ENCODE results near the gene CERK. TPM values are rescaled to one million over a fixed set of nuclear protein-coding genes. Genes with fewer than 3 reads are reported as not detected.

Gene CERK
- total RNA-seq, 2 donors from 2014 or later, result 44.8 to 48.0 TPM

DNA sequence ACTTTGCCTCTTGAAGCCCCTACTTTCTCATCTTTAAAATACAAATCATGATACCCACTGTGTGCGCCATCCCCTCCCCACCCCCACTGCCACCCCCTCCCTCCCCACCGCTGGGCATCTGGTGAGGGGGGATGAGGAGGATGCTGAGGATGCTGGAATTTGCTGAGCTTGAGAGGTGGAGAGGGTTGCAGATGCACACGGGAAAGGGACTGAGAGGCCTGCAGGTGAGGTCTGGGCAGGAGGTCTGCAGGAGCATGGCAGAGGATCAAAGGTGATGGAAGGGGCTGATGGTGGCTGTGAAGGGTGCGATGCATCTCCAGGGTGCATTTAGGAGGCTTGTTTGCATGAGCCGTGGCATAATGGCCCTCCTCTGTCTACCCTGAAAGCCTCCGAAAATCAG lies 16.8 kb upstream of the CERK start:
- no peak for DNase-seq (ENCODE audit: low spot score in 2 of 2)
- ATAC-seq, result no peak
- no peak overlapping the region for H3K27ac Mint-ChIP-seq
- H3K36me3 Mint-ChIP-seq, result peaks cover 0 to 21% of the 10 kb centered on the region in 2 donors
- H3K9me3 Mint-ChIP-seq, result peaks cover 5 to 10% of the 10 kb centered on the region in 2 donors

DNA sequence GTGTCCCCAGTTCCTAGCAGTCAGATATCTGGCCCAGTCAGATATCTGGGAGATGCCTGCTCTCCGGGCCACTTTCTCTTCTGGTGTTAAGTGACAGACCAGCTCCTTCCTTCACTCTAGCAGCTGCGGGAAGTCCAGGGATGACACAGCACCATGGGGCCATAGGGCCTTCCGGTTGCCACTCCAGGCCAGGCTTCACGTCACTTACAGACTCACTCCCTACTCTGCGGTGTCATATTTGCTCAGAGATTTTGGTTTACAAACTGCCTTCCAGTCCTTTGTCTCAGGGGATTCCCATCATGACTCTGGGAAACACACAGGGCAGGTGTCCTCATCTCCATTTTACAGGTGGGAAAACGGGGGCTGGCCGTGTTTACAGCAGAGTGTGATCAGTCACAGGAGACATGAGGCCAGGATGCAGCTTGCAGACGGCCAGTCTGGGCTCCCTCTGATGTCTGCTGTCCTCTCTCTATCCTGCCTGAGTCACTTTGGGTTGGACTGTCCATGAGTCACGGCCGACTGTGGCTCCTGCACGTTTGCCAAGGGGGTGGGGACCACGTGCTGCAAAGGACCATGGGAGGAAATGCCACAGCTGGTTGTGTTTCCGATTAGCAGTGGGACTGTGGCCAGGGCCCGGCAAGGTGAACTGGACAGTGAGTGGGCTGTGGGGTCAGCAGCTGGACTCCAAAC lies 16.2 kb upstream of the CERK start:
- DNase-seq (ENCODE audit: low spot score in 2 of 2) (no peak), ATAC-seq (peak; percentile 45 to 86)
- Mint-ChIP-seq H3K27ac (peak overlapping the region in 1 of 2 donors; percentile 4), H3K9me3 (peaks cover 5 to 10% of the 10 kb centered on the region in 2 donors), H3K36me3 (peaks cover 0 to 21% of the 10 kb centered on the region in 2 donors)

DNA sequence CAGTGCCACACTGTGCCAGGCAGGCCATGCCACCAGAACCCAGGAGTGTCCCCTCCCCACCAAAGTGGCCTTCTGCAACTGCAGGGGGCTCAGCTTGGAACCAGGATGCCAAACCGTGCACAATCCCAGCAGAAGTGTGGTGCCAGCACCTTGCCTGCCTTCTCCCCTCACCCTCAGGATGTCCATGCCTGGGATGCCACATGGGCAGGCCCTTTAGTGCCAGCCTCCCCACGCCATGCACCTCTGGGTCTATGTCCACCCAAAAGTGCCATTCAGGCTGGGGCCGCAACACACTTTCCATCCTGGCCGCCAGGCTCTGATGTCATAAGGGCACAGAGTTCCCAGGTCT lies 15.7 kb upstream of the CERK start:
- H3K36me3 Mint-ChIP-seq, result peaks cover 0 to 21% of the 10 kb centered on the region in 2 donors
- peak overlapping the region in 1 of 2 donors; percentile 4 for H3K27ac Mint-ChIP-seq
- H3K9me3 Mint-ChIP-seq, result peaks cover 5 to 10% of the 10 kb centered on the region in 2 donors
- no peak for DNase-seq (ENCODE audit: low spot score in 2 of 2)
- ATAC-seq, result no peak

DNA sequence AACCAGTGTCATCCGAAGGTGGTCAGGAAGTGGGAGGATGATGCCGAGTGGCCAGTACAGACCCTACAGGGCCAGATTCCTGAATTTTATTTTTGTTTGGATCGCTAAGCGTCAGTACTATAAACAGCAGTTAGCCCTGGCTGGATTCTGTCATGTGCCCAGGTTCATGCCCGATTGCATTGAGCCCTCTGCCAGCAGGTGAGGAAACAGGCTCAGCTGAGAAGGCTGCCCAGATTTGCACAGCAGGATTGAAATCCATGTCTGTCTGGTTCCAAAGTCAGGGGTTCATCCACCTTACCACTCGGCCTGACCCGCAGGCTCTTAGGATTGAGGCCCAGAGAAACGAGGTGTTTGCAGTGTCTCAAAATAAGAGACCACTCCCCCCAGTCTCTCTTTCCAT lies 15.3 kb upstream of the CERK start:
- H3K9me3 Mint-ChIP-seq, result peaks cover 5 to 10% of the 10 kb centered on the region in 2 donors
- ATAC-seq, result no peak

DNA sequence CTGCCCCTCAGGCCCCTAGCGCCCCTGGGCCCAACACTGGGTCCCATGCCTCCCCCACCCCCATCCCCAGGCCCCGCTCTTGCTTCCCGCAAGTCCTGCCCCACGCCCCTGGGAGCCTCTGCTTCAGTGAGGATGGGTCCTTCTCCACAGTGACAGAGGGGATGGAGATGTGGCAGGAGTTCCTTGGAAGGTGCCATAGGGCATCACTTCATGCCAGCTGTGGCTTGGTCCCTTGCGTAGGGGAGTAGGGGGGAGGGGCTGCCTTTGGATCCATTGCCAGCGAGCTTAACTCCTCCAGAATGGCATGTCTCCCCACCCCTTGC lies 14.9 kb upstream of the CERK start:
- Mint-ChIP-seq H3K27ac (no peak overlapping the region), H3K36me3 (peaks cover 0 to 21% of the 10 kb centered on the region in 2 donors), H3K9me3 (peaks cover 5 to 10% of the 10 kb centered on the region in 2 donors)
- DNase-seq (ENCODE audit: low spot score in 2 of 2) (no peak), ATAC-seq (no peak)

More for the DNA sequence above, 15.3 kb upstream of the CERK start:
- Mint-ChIP-seq H3K36me3 (peaks cover 0 to 21% of the 10 kb centered on the region in 2 donors), H3K27ac (no peak overlapping the region)
- DNase-seq (ENCODE audit: low spot score in 2 of 2), result no peak

DNA sequence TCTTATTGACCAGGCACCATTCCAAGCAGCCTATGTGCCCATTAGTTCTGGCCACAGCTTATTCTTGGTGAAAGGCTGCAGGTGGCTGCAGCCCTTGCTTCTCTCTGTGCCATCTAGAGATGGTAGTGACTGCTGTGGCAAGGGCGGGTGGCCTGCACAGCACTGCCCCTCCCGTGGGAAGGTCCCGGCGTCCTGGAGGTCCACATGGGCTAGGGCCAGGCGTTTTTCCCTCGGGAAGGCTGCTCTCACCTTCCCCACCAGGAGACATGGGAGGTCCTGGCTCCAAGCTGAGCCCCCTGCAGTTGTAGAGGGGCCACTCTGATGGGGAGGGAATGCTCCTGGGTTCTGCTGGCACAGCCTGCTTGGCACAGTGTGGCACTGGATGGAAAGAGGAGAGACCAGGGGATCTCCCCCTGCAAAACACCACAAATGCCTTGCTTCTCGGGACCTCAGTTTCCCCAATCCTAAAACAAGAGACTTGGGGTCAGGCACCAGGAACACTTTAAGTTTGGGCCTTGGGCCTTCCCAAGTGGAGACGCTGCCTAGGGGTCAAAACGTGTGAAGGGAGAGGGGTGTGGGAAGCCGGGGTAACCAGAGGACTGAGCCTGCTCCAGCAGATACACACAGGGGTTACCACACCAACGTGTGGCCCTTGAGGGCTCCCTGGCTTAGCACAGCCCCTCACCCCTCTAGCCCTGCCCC lies 14.4 kb upstream of the CERK start:
- DNase-seq (ENCODE audit: low spot score in 2 of 2) (no peak), ATAC-seq (no peak)
- H3K9me3 Mint-ChIP-seq, result peaks cover 5 to 10% of the 10 kb centered on the region in 2 donors

DNA sequence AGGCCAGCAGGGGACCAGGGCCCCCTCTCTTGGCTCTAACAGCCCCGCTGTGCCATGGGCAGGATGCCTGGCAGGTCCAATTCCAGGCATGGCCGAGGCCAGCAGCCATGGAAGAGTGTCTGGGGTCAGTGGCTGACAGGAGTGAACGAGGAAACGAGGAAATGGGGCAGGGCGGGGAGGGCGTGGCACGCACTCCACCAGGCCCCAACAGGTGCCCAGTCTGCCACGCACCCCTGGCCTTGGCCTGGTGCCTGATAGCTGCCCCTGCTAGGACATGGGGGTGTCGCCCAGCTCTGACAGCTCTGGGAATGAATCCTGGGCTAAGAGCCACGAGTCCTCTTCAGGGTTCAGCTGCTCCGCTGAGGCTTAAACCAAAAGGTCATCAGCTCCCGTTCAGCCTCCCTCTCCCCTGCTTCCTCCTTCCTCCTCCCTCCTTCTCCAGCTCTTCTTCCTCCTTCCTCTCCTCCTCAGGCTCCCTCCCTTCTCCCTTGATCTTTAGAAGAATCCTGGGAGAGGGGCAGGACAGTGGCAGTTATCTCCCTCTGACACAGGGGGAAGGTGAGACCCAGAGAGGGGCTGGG lies 12.9 kb upstream of the CERK start:
- no peak for ATAC-seq
- H3K27ac Mint-ChIP-seq, result peak overlapping the region; percentile 41 to 70
- no peak for DNase-seq (ENCODE audit: low spot score in 2 of 2)

More for the DNA sequence above, 14.4 kb upstream of the CERK start:
- Mint-ChIP-seq H3K36me3 (peaks cover 0 to 18% of the 10 kb centered on the region in 2 donors), H3K27ac (no peak overlapping the region)

DNA sequence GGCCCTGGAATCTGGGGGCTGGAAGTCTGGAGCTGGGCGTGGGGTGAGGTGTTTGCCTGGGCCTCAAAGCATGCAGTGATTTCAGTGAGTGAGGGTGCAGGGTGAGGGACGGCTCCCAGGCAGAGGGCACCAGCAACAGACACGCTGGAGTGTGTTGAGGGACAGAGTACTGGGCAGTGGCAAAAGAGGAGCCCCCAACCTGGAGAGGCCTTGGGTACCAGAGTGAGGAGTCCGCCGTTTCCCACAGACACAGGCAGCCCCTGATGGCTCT lies 12.4 kb upstream of the CERK start:
- H3K36me3 Mint-ChIP-seq, result no peaks in the 10 kb centered on the region
- peak overlapping the region; percentile 70 to 77 for H3K27ac Mint-ChIP-seq
- no peak for DNase-seq (ENCODE audit: low spot score in 2 of 2)
- peaks cover 0 to 3% of the 10 kb centered on the region in 2 donors for H3K9me3 Mint-ChIP-seq
- no peak for ATAC-seq

More for the DNA sequence above, 12.9 kb upstream of the CERK start:
- peaks cover 0 to 3% of the 10 kb centered on the region in 2 donors for H3K36me3 Mint-ChIP-seq
- peaks cover 0 to 3% of the 10 kb centered on the region in 2 donors for H3K9me3 Mint-ChIP-seq

DNA sequence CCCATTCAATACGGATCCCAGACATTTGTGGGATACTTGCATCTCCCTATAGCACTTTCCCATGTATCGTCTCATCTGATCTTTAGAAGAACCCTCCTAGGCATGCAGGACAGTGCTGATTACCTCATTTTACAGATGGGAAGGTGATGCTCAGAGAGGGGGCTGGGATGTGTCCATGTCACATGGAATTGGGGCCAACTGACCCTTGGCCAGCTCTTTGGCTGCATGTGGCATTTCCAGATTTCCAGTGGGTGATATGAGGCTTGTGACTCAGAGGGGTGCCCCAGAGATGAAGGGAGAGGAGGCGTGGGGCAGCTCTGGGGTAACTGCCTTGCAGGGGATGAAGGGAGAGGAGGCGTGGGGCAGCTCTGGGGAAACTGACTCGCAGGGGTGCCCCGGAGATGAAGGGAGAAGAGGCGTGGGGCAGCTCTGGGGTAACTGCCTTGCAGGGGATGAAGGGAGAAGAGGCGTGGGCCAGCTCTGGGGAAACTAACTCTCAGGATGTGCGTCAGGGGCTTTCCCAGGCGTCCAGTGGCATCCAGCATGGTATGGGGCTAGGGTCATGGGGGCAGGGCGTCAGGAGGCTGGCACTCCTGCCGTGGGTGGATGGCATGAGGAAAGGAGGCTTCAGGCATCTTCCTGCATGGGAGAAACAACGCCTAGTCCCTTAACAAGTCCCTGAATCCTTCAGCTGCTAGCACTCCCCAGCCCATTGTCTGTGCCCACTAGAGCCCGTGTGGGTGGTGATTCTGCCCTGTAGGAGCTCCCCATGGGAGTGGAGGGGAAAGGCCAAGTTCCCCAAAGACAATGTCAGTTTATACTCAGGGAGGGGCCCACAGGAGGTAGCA lies 11.9 kb upstream of the CERK start:
- no peak for DNase-seq (ENCODE audit: low spot score in 2 of 2)
- peak in 1 of 2 donors; percentile 36 for ATAC-seq
- Mint-ChIP-seq H3K27ac (peak overlapping the region; percentile 70 to 77), H3K9me3 (peaks cover 0 to 1% of the 10 kb centered on the region in 2 donors), H3K36me3 (no peaks in the 10 kb centered on the region)

DNA sequence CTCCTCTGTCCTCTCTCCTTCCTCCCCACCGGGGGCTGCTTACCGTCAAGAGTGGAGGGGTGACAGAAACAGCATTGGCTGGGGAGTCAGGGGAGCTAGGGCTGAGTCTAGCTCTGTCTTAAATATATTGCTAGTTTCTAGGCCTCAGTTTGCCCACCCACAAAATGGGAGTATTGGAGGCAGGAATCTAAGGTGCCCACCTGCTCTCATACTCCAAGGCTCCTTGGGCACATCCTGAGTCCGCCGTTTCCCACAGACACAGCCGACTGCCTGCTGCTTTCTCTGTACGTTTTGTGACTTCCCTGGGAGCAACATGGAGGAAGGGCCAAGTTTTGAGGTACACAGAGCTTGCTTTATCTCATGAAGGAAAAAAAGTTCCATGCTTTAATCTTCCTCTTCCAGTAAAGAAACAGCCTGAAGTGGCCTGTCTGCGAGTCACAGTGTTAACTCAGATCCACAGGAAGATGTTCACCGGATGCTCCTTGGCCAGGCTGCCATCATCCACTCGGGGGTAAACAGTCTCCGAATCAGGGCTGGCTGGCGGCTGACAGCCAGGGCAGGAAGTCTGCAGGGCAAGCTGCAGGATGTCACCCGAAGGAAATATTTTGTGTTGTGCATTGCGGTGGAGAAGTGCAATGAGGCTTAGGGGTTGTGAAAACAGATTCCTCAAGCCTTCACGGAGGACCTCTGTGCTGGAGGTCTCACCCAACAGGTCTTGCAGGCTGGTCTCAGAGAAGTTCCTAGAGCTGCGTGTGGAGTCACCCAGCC lies 11.0 kb upstream of the CERK start:
- Mint-ChIP-seq H3K9me3 (no peaks in the 10 kb centered on the region), H3K27ac (peak overlapping the region; percentile 66 to 70), H3K36me3 (no peaks in the 10 kb centered on the region)
- peak; percentile 45 to 75 for ATAC-seq
- peak in 1 of 2 donors; percentile 54 for DNase-seq (ENCODE audit: low spot score in 2 of 2)

DNA sequence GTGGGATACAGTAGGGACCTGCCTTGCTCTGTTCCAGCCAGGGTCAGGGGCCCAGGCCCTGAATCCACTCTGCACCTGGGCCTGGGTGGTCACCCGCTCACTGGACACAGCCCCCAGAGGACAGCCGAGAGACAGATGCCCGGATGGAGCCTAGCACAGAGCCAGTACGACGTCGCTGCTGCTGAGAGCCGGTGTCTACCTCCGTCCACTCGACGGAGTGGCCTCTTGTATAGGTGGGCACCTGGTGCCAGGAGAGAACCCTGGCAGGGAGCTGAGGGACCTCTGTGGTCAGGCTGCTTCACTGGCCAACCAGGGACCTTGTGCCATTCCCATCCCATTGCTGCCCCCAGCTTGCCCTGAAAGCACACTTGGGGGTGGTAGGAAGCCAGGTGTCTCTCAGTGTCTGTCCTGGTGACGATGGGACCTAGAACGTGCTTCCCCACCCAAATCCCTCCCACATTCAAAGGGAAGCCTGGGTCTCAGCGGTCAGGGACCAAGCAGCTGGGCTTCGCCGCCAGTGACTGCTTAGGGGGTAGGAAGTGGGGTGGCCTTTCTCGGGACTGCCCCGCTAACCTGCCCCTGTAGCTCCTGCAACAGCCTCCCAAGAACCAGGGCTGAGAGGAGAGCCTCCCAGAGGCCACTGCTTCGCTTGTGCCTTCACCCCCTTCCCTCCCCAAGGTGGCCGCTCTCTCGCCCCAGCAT lies 10.3 kb upstream of the CERK start:
- DNase-seq (ENCODE audit: low spot score in 2 of 2), result no peak
- no peaks in the 10 kb centered on the region for H3K9me3 Mint-ChIP-seq
- H3K27ac Mint-ChIP-seq, result peak overlapping the region in 1 of 2 donors; percentile 66
- ATAC-seq, result no peak
- no peaks in the 10 kb centered on the region for H3K36me3 Mint-ChIP-seq

DNA sequence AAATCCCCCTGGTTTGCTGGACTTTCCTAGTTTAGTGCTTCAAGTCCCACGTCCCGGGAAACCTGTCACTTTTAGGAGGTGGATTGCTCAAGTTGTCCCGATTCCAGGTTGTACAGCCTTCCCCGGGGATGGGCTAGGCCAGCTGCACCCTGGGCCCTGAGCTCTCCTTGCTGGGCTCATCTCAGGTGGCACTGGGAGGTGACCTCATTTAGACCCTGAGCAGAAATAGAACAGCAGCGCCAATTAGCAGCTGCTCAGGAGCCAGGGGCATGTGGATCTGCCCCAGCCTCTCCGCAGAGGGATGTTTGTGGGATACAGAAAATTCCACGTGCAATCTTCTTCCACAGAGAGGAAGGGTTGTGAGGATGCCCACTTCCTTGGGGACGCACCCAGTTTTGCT lies 9.6 kb upstream of the CERK start:
- DNase-seq (ENCODE audit: low spot score in 2 of 2) (no peak), ATAC-seq (no peak)
- H3K27ac Mint-ChIP-seq, result peak overlapping the region in 1 of 2 donors; percentile 27
- peaks cover 0 to 4% of the 10 kb centered on the region in 2 donors for H3K9me3 Mint-ChIP-seq
- peaks cover 0 to 6% of the 10 kb centered on the region in 2 donors for H3K36me3 Mint-ChIP-seq

DNA sequence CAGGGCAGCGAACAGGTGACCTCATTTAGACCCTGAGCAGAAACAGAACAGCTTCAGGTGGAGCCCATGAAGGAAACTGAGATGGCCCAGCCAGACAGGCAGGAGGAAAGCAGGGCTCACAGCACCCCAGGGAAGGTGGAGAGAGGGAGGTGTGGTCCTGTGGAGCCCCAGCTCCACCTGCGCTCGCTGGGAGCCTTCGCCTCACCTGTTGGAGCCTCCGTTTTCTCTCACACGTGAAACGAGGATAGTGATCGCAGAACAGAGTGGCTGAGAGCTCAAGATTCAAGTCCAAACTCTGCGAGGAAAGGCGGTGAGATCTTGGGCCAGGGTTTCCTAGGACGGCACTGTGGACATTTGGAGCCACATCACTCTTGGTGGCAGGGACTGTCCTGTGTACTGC lies 8.6 kb upstream of the CERK start:
- DNase-seq (ENCODE audit: low spot score in 2 of 2) (no peak), ATAC-seq (no peak)
- peaks cover 0 to 8% of the 10 kb centered on the region in 2 donors for H3K36me3 Mint-ChIP-seq
- no peak overlapping the region for H3K27ac Mint-ChIP-seq
- H3K9me3 Mint-ChIP-seq, result peaks cover 0 to 6% of the 10 kb centered on the region in 2 donors

DNA sequence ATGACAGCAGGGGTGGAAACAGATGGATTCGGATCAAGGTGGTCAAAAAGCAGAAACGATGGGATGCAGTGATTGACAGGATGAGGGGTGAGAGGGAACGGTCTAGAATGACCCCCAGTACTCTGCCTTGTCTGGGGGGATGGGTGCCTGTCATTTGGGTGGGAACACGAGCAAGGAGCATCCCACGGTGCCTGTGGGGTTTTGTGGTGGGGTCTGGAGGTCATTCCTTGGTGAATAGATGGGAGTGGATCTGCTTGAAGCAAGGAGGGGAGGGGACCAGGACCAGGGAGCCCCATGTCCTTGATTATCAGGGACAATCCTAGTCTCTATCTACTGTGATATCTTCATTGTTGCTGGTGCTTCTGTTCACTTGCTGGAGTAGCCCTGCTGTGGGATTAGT lies 8.1 kb upstream of the CERK start:
- Mint-ChIP-seq H3K9me3 (peaks cover 0 to 6% of the 10 kb centered on the region in 2 donors), H3K27ac (no peak overlapping the region), H3K36me3 (peaks cover 0 to 8% of the 10 kb centered on the region in 2 donors)
- no peak for DNase-seq (ENCODE audit: low spot score in 2 of 2)
- ATAC-seq, result no peak

DNA sequence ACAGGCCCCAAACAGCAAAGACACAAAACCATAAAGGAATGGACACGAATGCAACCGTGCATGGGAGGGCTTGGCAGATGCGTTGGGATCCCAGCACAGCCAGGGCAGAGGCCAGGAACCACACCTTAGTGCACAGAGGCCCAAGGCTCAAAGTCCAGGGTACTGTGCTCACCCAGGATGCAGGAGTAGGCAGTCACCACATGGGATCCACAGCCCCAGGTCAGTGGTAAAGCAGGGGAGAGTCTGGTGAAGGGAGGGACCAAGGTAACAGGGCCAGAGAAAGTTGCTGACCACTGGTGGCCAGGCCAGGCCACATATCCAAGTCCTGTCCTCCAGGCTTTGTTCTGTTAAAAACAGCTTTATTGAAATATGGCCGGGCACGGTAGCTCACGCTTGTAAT lies 6.5 kb upstream of the CERK start:
- ATAC-seq (no peak), DNase-seq (ENCODE audit: low spot score in 2 of 2) (no peak)
- Mint-ChIP-seq H3K36me3 (peaks cover 0 to 8% of the 10 kb centered on the region in 2 donors), H3K9me3 (peaks cover 0 to 6% of the 10 kb centered on the region in 2 donors), H3K27ac (no peak overlapping the region)
